H54 (cell line): ENCODE measurements around the gene CLEC20A.

Experiments used
- DNase-seq: peaks from one replicate; pipeline ENCODE4 v3.0.0; 2011; ENCODE audit warnings: low spot score, mixed read lengths; ENCODE audit not compliant: insufficient read length
- FAIRE-seq: peaks from 3 replicates; lab custom pipeline; 2011; peaks lifted over from hg19 to GRCh38; lab: Jason Lieb, UNC
- POLR2A ChIP-seq: IDR thresholded peaks from 2 replicates; pipeline ENCODE4 v1.6.1; 2011; ENCODE audit warnings: low read depth, mild to moderate bottlenecking, low read length

Gene CLEC20A

GRCh38 chr1:178500936-178501554 is 4.3 kb upstream of the CLEC20A start:
- DNase-seq (no peak), FAIRE-seq (no peak)

GRCh38 chr1:178500091-178500770 is 3.5 kb upstream of the CLEC20A start:
- DNase-seq (no peak), FAIRE-seq (no peak)
- no peak for TF ChIP-seq POLR2A

More at GRCh38 chr1:178500936-178501554, 4.3 kb upstream of the CLEC20A start:
- TF ChIP-seq POLR2A = no peak

GRCh38 chr1:178498896-178499675 is 2.3 kb upstream of the CLEC20A start:
- DNase-seq (no peak), FAIRE-seq (no peak)
- TF ChIP-seq POLR2A = no peak

GRCh38 chr1:178497903-178498478 is 1.2 kb upstream of the CLEC20A start:
- no peak for FAIRE-seq
- TF ChIP-seq POLR2A = no peak

GRCh38 chr1:178495741-178496409 is 889 bp downstream of the CLEC20A start:
- no peak for FAIRE-seq

More at GRCh38 chr1:178497903-178498478, 1.2 kb upstream of the CLEC20A start:
- DNase-seq = no peak

GRCh38 chr1:178495158-178495557 is 1.6 kb downstream of the CLEC20A start:
- FAIRE-seq (no peak), DNase-seq (no peak)
- no peak for TF ChIP-seq POLR2A

More at GRCh38 chr1:178495741-178496409, 889 bp downstream of the CLEC20A start:
- no peak for TF ChIP-seq POLR2A
- no peak for DNase-seq

- TF ChIP-seq POLR2A = no peak
- FAIRE-seq (no peak), DNase-seq (no peak)
Observed at GRCh38 chr1:178494569-178494971, 2.2 kb downstream of the CLEC20A start.

- no peak for FAIRE-seq
Observed at GRCh38 chr1:178493301-178493741, 3.4 kb downstream of the CLEC20A start.

GRCh38 chr1:178492341-178492740 is 4.4 kb downstream of the CLEC20A start:
- no peak for TF ChIP-seq POLR2A
- no peak for DNase-seq
- no peak for FAIRE-seq

More at GRCh38 chr1:178493301-178493741, 3.4 kb downstream of the CLEC20A start:
- no peak for DNase-seq
- no peak for TF ChIP-seq POLR2A

- no peak for TF ChIP-seq POLR2A
- DNase-seq (no peak), FAIRE-seq (no peak)
Observed at GRCh38 chr1:178491721-178492120, 5.0 kb downstream of the CLEC20A start.

- DNase-seq (no peak), FAIRE-seq (no peak)
- TF ChIP-seq POLR2A = no peak
Observed at GRCh38 chr1:178490967-178491366, 5.8 kb downstream of the CLEC20A start.

- TF ChIP-seq POLR2A = no peak
- DNase-seq (no peak), FAIRE-seq (no peak)
Observed at GRCh38 chr1:178490136-178490535, 6.6 kb downstream of the CLEC20A start.

- no peak for FAIRE-seq
- no peak for DNase-seq
- TF ChIP-seq POLR2A = no peak
Observed at GRCh38 chr1:178489399-178489798, 7.4 kb downstream of the CLEC20A start.
